Endothelial cell of umbilical vein (primary cell): Measurements from ENCODE around the gene PPP1R12C. TPM values are rescaled to one million over a fixed set of nuclear protein-coding genes. Genes with fewer than 3 reads are reported as not detected.

Source experiments
- BruUV-seq: library from RNA; stranded (reverse); fragments of 400-500 nt; replicated peaks from 2 replicates; lab custom pipeline; 2021; lab: Mats Ljungman, UMichigan
- CTCF ChIA-PET: fragments of 300-600, 350-600 bp; sonication (Branson Sonifier 250); formaldehyde crosslinking; loops from one replicate; lab custom pipeline; 2021; ENCODE audit warnings: antibody characterized with exemption, inconsistent platforms; lab: Charles Lee
- POLR2A ChIA-PET: fragments of 300-600, 350-600 bp; sonication (Branson Sonifier 250); formaldehyde crosslinking; loops from one replicate; lab custom pipeline; 2021; ENCODE audit warnings: antibody characterized with exemption, inconsistent platforms; lab: Charles Lee
- DNase-seq: peaks from one replicate; pipeline ENCODE4 v3.0.0-alpha.2; 2011; ENCODE audit warnings: low read depth, low spot score
- FAIRE-seq: peaks from 2 replicates; lab custom pipeline; 2011; peaks lifted over from hg19 to GRCh38; lab: Jason Lieb, UNC
- H2AFZ ChIP-seq: 2 replicates; pipeline ENCODE4 v1.6.0; 2012; ENCODE audit warnings: low read depth, low read length, control low read depth, inconsistent platforms
- H3K27ac ChIP-seq: 2 replicates; pipeline ENCODE4 v1.5.1; 2011; ENCODE audit warnings: low read depth, mild to moderate bottlenecking, control low read depth, low read length, moderate library complexity; ENCODE audit not compliant: insufficient read depth
- H3K27me3 ChIP-seq, 2 experiments: 2 replicates each; pipeline versions ENCODE4 v1.6.0 to v1.6.1; 2011; ENCODE audit warnings: low read length in 2 of 2, mixed read lengths in 1 of 2; ENCODE audit not compliant: control insufficient read depth in 2 of 2, insufficient read depth in 2 of 2
- H3K36me3 ChIP-seq, 2 experiments: 2 replicates in 1 of 2; 3 replicates in 1 of 2; pipeline ENCODE4 v1.5.1; 2011; ENCODE audit warnings: low read length in 2 of 2, mild to moderate bottlenecking in 1 of 2, moderate library complexity in 1 of 2; ENCODE audit not compliant: control insufficient read depth in 2 of 2, insufficient read depth in 2 of 2; ENCODE audit errors: extremely low read depth in 1 of 2
- H3K4me1 ChIP-seq: 3 replicates; pipeline ENCODE4 v1.5.1; 2011; ENCODE audit warnings: mild to moderate bottlenecking, low read length; ENCODE audit not compliant: control insufficient read depth, insufficient read depth; ENCODE audit errors: extremely low read depth
- H3K4me2 ChIP-seq: 2 replicates; pipeline ENCODE4 v1.6.1; 2011; ENCODE audit warnings: low read length, control low read depth, mixed read lengths; ENCODE audit not compliant: insufficient read depth
- H3K4me3 ChIP-seq, 3 experiments: fragments of 200-600 bp in 1 of 3; sonication (generic), shearing (Covaris generic) in 1 of 3; replicated peaks in 1 of 3; 2 replicates each; pipeline ENCODE4 v1.5.1; 2011 to 2016; ENCODE audit warnings: control low read depth in 3 of 3, low read length in 3 of 3, mild to moderate bottlenecking in 2 of 3, inconsistent platforms in 1 of 3, low read depth in 1 of 3, moderate library complexity in 1 of 3; ENCODE audit not compliant: insufficient read depth in 1 of 3
- H3K79me2 ChIP-seq: 2 replicates; pipeline ENCODE4 v1.6.0; 2012; ENCODE audit warnings: low read length, inconsistent platforms; ENCODE audit not compliant: control insufficient read depth, insufficient read depth
- H3K9ac ChIP-seq: replicated peaks from 2 replicates; pipeline ENCODE3; 2011; ENCODE audit warnings: low read length, control low read depth; ENCODE audit not compliant: insufficient read depth; ENCODE audit errors: extremely low read depth
- H3K9me1 ChIP-seq: replicated peaks from 3 replicates; pipeline ENCODE4 v1.6.0; 2011; ENCODE audit warnings: mild to moderate bottlenecking, low read length; ENCODE audit not compliant: control insufficient read depth, insufficient read depth; ENCODE audit errors: extremely low read depth
- H3K9me3 ChIP-seq: replicated peaks from 2 replicates; pipeline ENCODE4 v1.5.1; 2012; ENCODE audit warnings: low read length, inconsistent platforms; ENCODE audit not compliant: control insufficient read depth, insufficient read depth
- H4K20me1 ChIP-seq: replicated peaks from 2 replicates; pipeline ENCODE3; 2011; ENCODE audit warnings: mild to moderate bottlenecking, low read length; ENCODE audit not compliant: control insufficient read depth, insufficient read depth; ENCODE audit errors: extremely low read depth
- CTCF ChIP-seq, 2 donors: IDR thresholded peaks; 1 replicate in 1 of 2; 2 replicates in 1 of 2; pipeline ENCODE4 v1.5.1; 2011; ENCODE audit warnings: low read length in 2 of 2, mild to moderate bottlenecking in 2 of 2, moderate library complexity in 2 of 2, control low read depth in 1 of 2, inconsistent platforms in 1 of 2, low read depth in 1 of 2; ENCODE audit not compliant: insufficient read depth in 1 of 2; ENCODE audit errors: extremely low read depth in 1 of 2
- EZH2 ChIP-seq: IDR thresholded peaks from 2 replicates; pipeline ENCODE4 v1.6.1; 2012; ENCODE audit warnings: borderline replicate concordance, low read depth, mild to moderate bottlenecking, moderate library complexity, low read length, inconsistent platforms; ENCODE audit not compliant: severe bottlenecking
- FOS ChIP-seq: IDR thresholded peaks from 2 replicates; pipeline ENCODE4 v1.6.1; 2011; ENCODE audit warnings: mild to moderate bottlenecking, low read length, moderate library complexity, borderline replicate concordance; ENCODE audit not compliant: insufficient read depth
- GATA2 ChIP-seq: IDR thresholded peaks from 2 replicates; pipeline ENCODE4 v1.7.0; 2011; ENCODE audit warnings: low read depth, mild to moderate bottlenecking, moderate library complexity, mixed read lengths, low read length; ENCODE audit not compliant: insufficient read length, insufficient read depth
- JUN ChIP-seq: IDR thresholded peaks from 2 replicates; pipeline ENCODE4 v1.6.1; 2011; ENCODE audit warnings: borderline replicate concordance, low read depth; ENCODE audit not compliant: insufficient read length, insufficient read depth
- MAX ChIP-seq: IDR thresholded peaks from 2 replicates; pipeline ENCODE4 v1.6.1; 2011; ENCODE audit not compliant: insufficient read depth, insufficient read length
- MYC ChIP-seq: IDR thresholded peaks from one replicate; pipeline ENCODE4 v1.6.1; 2011; ENCODE audit warnings: mild to moderate bottlenecking, low read depth, low read length
- POLR2A ChIP-seq: IDR thresholded peaks from 2 replicates; pipeline ENCODE4 v1.6.1; 2012; ENCODE audit warnings: low read depth, mild to moderate bottlenecking, control low read depth, low read length
- POLR2AphosphoS5 ChIP-seq: IDR thresholded peaks from 2 replicates; pipeline ENCODE4 v1.6.1; 2012; ENCODE audit warnings: low read depth, mild to moderate bottlenecking, control low read depth, low read length, moderate library complexity; ENCODE audit not compliant: insufficient read depth
- dilution Hi-C: fragments of 300-500 bp; cut with MboI; formaldehyde crosslinking; loops from one replicate; pipeline ENCODE4 v1.15.0; 2019; ENCODE audit warnings: low sequenced_read_pairs; ENCODE audit not compliant: extremely low pct_ligation_motif_present
- intact Hi-C: fragments of 100-400 bp; cut with micrococcal nuclease; formaldehyde crosslinking; loops from one replicate; pipeline ENCODE4 v1.10.0; 2022
- polyA plus RNA-seq, 4 experiments: library from polyadenylated mRNA; depleted of rRNA in 3 of 4; stranded (reverse) in 3 of 4; unstranded in 1 of 4; fragments of >200 nt; gene quantifications; 2 replicates each; pipeline versions ENCODE4 v1.2.1 to v1.2.3, GENCODE V29; 2011 to 2012; ENCODE audit warnings: missing spikeins in 1 of 4
- total RNA-seq: library from RNA; stranded (reverse); gene quantifications from 2 replicates; pipeline ENCODE4 v1.2.3, GENCODE V29; 2021

The PPP1R12C gene
- total and polyA plus RNA-seq, 2 donors (not counting 3 experiments of a cell fraction or from before 2014, with no cell fraction given) = 69.5 to 149 TPM

- BruUV-seq = no TSS peak
- dilution Hi-C loops = no loop called here
Observed at GRCh38 chr19:55118401-55118991, 1.1 kb upstream of the PPP1R12C start.

More at GRCh38 chr19:55118401-55118991, 1.1 kb upstream of the PPP1R12C start:
- POLR2A ChIA-PET = no interaction called here
- intact Hi-C loops = loop anchor here (5.0 kb wide), 1 partner anchor 656 kb away; the partner anchor contains the start of gene LENG9
- H3K9me3 ChIP-seq = no peaks in the 10 kb centered on the region
- H3K9me1 ChIP-seq = no peaks in the 10 kb centered on the region
- H3K27me3 ChIP-seq = no peaks in the 10 kb centered on the region
- H3K4me2 ChIP-seq = peak overlapping the region; percentile 38
- no peaks in the 10 kb centered on the region for H3K36me3 ChIP-seq
- H3K9ac ChIP-seq = peak overlapping the region; percentile 19
- peaks cover 20% of the 10 kb centered on the region for H3K4me1 ChIP-seq
- FAIRE-seq = peak; percentile 67
- DNase-seq = no peak
- no peaks in the 10 kb centered on the region for H4K20me1 ChIP-seq
- CTCF ChIA-PET = interaction anchor here (1.0 to 4.8 kb wide), 6 partner anchors 15 to 385 kb away, joined by 3 to 38 read pairs (median 5); partner anchors contain the start of gene DNAAF3
- H3K79me2 ChIP-seq = peaks cover 36% of the 10 kb centered on the region
- no peak overlapping the region for H3K27ac ChIP-seq
- H2AFZ ChIP-seq = peak overlapping the region; percentile 35
- TF ChIP-seq FOS = no peak
- no peak for TF ChIP-seq MYC
- no peak for TF ChIP-seq POLR2A
- TF ChIP-seq POLR2AphosphoS5 = no peak
- no peak for TF ChIP-seq EZH2
- TF ChIP-seq CTCF (IDR thresholded peaks at IDR 0.05; ENCODE audit: extremely low read depth in 1 of 2, insufficient read depth in 1 of 2, low read depth in 1 of 2, low read length in 2 of 2) = no peak
- no peak for TF ChIP-seq MAX
- no peak for TF ChIP-seq JUN
- TF ChIP-seq GATA2 = no peak
- H3K4me3 ChIP-seq = peak overlapping the region in 2 of 3 experiments; percentile 38 to 92
